ENCODE results near the gene PURB. TPM values are rescaled to one million over a fixed set of nuclear protein-coding genes. Genes with fewer than 3 reads are reported as not detected.
A peak's percentile ranks its signal among the peaks of the same experiment; 100 is the strongest.

Gene PURB
- total and polyA plus RNA-seq, 7 experiments from 2014 or later, result 1.7 to 30.5 (median 22.3) TPM

- Mint-ChIP-seq H3K36me3 (peaks cover 0 to 32% (median 12%) of the 10 kb centered on the region in 5 donors), H3K27ac (peak overlapping the region in 6 of 9 donors; percentile 9 to 77 (median 47)), H3K9me3 (no peaks in the 10 kb centered on the region), H3K4me3 (no peak overlapping the region), H3K27me3 (no peaks in the 10 kb centered on the region), H3K4me1 (peaks cover 4 to 26% (median 10%) of the 10 kb centered on the region in 7 donors)
- Histone ChIP-seq H3K4me1 (ENCODE audit: control insufficient read depth in 2 of 2, insufficient read depth in 2 of 2, low read length in 2 of 2) (no peaks in the 10 kb centered on the region), H3K9me3 (ENCODE audit: control insufficient read depth in 2 of 3, low read length in 3 of 3) (no peaks in the 10 kb centered on the region), H3K27me3 (ENCODE audit: control insufficient read depth in 2 of 2, insufficient read depth in 2 of 2, low read length in 2 of 2) (no peaks in the 10 kb centered on the region), H3K27ac (ENCODE audit: low read depth, low read length) (no peak overlapping the region), H3K36me3 (ENCODE audit: control insufficient read depth in 2 of 3, insufficient read depth in 3 of 3, low read length in 3 of 3) (peaks cover 0 to 43% (median 6%) of the 10 kb centered on the region in 3 experiments), H3K4me3 (ENCODE audit: low read length) (no peak overlapping the region)
- ChIA-PET POLR2A (interaction anchor here (1.6 kb wide), 1 partner anchor 11 kb away, joined by 4 read pairs; no protein-coding TSS in a partner anchor), CTCF (no interaction called here)
- ATAC-seq (no peak), DNase-seq (no peak)
- intact Hi-C loops (cut with micrococcal nuclease), result no loop called here
Measured at GRCh38 chr7:44827567-44827966, 57.8 kb downstream of the PURB start.

Other genes starting within 250 kb of the PURB start
- gene ZMIZ2, start 136.7 kb downstream of the PURB start, total RNA-seq, result 100 to 1,000 TPM; 108 to 187 (median 144) TPM
- gene ZMIZ2, start 136.7 kb downstream of the PURB start, polyA plus RNA-seq, result 1 to 10 TPM; 4.4 to 7.7 TPM
- 1,000 to 10,000 TPM in 1 of 5 experiments, 100 to 1,000 TPM in 4; 535 to 1,748 (median 620) TPM for gene PPIA, start 88.8 kb downstream of the PURB start, total RNA-seq
- 1,000 to 10,000 TPM; 3,113 to 3,303 TPM for gene PPIA, start 88.8 kb downstream of the PURB start, polyA plus RNA-seq
- gene H2AZ2, start 37.4 kb downstream of the PURB start, total RNA-seq, result 100 to 1,000 TPM; 141 to 284 (median 143) TPM
- 100 to 1,000 TPM; 202 to 252 TPM for gene H2AZ2, start 37.4 kb downstream of the PURB start, polyA plus RNA-seq
- 100 to 1,000 TPM in 3 of 5 experiments, 10 to 100 TPM in 2; 29.2 to 385 (median 107) TPM for gene MYO1G, start 93.5 kb upstream of the PURB start, total RNA-seq
- gene MYO1G, start 93.5 kb upstream of the PURB start, polyA plus RNA-seq, result 10 to 100 TPM; 51.1 to 76.0 TPM
- gene CCM2, start 114.7 kb upstream of the PURB start, total RNA-seq, result 100 to 1,000 TPM in 3 of 5 experiments, 10 to 100 TPM in 2; 80.4 to 200 (median 119) TPM
- gene CCM2, start 114.7 kb upstream of the PURB start, polyA plus RNA-seq, result 100 to 1,000 TPM in 1 of 2 donors, 10 to 100 TPM in 1; 75.9 to 123 TPM
- under 1 TPM in 1 of 5 experiments, not detected in 4; 0.15 TPM for gene NACAD, start 203.4 kb upstream of the PURB start, total RNA-seq
- under 1 TPM in 1 of 2 donors, not detected in 1; 0.08 TPM for gene NACAD, start 203.4 kb upstream of the PURB start, polyA plus RNA-seq
- 100 to 1,000 TPM in 4 of 5 experiments, 10 to 100 TPM in 1; 93.7 to 143 (median 107) TPM for gene TBRG4, start 226.2 kb upstream of the PURB start, total RNA-seq
- gene TBRG4, start 226.2 kb upstream of the PURB start, polyA plus RNA-seq, result 10 to 100 TPM; 55.1 to 99.1 TPM